DLD1 (cell line): Measurements from ENCODE around the gene IRAK2.
"Not testable (repeated sequence)": the region's sequence is repeated elsewhere in the genome, so short reads cannot be mapped to it uniquely, and the experiment has no call there.

Source experiments
- in situ Hi-C: cut with HindIII; loops from 2 replicates; pipeline ENCODE4 v1.10.0; 2017; ENCODE audit warnings: low sequenced_read_pairs

The IRAK2 gene

DNA sequence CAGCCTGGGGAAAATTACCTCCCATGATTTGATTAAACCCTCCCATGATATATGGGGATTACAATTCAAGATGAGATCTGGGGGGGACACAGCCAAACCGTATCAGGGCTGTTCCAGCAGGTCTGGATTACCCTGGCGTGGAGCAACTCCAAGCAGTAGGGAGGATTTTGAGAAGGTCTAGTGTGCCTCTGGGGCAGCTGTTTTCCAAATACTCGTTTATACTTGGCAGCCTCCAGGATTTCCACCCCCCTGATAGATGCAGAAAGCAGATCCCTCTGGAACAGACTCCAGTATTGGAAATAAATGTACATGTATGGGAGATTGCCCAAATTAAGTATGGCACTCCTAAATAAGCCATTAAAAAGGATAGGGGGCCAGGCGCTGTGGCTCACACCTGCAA, 7.7 kb upstream of the IRAK2 start:
- in situ Hi-C loops, result no loop called here

DNA sequence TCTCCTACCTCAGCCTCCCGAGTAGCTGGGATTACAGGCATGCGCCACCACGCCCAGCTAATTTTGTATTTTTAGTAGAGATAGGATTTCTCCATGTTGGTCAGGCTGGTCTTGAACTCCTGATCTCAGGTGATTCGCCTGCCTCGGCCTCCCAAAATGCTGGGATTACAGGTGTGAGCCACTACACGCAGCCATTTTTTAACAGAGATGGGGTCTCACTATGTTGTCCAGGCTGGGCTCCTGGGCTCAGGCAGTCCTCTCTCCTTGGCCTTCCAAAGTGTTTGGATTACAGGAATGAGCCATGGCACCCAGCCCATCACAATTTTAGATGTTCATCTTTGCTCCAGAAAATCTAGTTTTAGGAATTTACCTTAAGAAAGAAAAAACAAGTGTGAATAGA, 6.2 kb upstream of the IRAK2 start:
- in situ Hi-C loops, result not testable (repeated sequence)

DNA sequence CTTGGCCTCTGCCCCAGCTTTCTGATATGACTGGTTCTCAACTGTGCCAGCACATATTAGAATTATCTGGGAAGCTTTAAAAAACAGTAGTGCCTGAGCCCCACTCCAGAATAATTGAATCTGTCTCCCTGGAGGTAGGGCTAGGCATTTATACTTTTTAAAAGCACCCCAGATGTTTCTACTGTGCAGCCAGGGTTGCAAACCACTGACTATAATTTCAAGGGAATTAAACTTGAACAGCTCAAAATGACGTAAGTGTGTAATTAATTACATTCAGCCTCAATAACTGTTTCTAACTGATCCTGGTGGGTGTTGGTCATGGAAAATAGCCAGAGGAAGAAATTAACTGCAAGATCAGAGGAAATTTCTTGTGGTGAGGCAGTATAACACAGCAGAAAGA, 4.4 kb upstream of the IRAK2 start:
- in situ Hi-C loops, result loop anchor here (5.0 kb wide), 1 partner anchor 102 kb away; no protein-coding TSS in a partner anchor

DNA sequence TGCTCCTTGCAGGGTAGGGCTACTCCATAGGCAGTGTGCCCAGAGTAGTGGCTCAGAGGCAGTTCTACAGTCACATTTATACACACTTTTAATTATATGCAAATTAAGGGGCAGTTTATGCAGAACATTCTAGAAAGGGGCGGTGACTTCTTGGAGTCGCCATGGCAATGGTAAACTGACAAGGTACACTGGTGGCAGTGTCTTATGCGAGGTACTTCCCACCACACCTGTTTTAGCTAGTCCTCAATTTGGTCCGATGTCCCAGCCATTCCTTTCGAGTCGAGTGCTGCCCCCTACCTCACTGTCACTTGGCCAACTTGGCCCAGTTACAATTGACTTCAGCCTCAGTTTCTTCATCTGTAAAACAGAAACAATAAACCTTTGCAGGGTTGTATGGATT, 3.8 kb upstream of the IRAK2 start:
- in situ Hi-C loops, result loop anchor here (5.0 kb wide), 1 partner anchor 101 kb away; no protein-coding TSS in a partner anchor

DNA sequence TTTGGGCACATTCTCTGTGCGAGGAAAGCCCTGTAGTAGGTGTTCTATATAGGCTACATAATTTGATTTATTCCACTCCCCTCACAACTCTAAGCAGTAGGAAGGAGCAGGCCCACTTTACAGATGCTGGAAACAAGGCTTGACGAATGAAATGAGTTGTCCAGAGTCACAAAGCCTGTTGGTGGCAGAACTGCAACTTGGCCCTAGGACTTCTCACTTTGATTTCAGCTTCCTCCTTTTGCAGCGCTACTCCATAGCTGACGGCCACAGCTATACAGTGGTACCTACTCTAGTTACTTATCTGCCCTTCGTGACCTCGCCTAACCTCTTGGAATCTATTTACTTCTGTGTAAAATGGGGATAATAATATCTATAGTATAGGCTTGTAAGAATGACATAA, 2.5 kb upstream of the IRAK2 start:
- in situ Hi-C loops, result loop anchor here (5.0 kb wide), 1 partner anchor 100 kb away; no protein-coding TSS in a partner anchor

DNA sequence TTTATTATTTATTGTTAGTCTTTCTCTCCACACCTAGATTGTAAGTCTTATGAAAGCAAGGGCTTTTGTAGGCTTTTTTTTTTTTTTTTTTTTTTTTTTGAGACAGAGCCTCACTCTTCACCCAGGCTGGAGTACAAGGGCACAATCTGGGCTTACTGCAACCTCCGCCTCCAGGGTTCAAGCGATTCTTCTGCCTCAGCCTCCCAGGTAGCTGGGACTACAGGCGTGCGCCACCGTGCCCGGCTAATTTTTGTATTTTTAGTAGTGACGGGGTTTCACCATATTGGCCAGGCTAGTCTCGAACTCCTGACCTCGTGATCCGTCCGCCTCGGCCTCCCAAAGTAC, 546 bp upstream of the IRAK2 start:
- in situ Hi-C loops, result loop anchor here (5.0 kb wide), 1 partner anchor 98 kb away; no protein-coding TSS in a partner anchor

DNA sequence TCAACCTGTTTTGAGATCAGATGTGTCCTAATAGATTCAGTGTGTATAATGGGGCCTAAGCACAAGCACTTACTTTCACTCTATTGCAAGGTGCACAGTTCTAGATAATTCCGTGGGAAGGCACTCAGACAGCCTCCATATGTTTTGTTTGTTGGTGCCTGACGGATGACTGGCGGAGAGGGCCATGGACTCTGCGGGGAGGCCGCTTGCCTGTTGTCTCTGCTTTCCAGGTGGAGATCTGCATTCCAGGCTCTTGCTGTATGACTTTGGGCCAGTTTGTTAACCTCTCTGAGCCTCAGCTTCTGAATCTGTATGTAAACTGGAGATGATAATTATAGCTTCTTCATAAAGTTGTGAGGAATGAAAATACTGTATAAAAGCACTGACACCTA, 1.5 kb downstream of the IRAK2 start:
- in situ Hi-C loops, result no loop called here

DNA sequence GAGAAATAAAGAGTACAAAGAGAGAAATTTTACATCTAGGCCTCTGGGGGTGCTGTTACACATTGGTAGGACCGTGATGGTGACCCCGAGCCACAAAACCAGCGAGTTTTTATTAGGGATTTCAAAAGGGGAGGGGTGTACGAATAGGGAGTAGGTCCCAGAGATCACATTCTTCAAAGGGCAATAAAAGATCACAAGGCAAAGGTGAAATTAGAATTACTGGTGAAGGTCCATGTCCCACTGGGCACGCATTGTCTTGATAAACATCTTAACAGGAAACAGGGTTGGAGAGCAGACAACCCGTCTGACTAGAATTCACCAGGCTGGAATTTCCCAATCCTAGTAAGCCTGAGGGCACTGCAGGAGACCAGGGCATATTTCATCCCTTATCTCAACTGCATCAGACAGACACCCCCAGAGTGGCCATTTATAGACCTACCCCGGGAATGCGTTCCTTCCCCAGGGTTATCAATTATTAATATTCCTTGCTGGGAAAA, 4.3 kb downstream of the IRAK2 start:
- in situ Hi-C loops, result no loop called here

DNA sequence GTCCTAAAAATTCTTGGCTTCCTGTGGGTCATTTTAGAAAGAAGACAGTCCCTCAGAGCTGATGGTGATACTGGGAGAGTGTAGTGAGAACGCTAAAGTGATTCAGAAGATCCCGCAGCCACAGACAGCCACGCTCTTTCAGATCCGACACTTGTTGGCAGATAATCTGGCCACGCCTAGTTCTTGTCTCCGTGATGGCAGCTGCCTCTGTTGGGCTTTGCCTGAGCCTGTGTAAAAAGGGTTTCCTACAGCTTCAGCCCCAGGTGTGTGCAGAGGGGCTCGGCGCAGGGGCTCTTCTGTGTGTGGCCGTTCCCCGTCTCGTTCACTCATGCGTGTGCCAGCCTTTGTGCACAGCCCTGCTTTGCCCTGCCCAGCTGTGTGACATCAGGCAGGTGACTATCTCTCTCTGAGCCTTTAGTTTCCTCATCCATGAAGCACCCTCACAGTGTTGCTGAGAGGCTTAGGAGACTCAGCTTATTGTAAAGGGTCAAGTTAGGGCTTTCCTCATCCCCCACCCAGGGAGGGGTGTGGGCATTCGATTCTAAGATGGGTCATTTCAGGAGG, 6.3 kb downstream of the IRAK2 start:
- in situ Hi-C loops, result no loop called here

DNA sequence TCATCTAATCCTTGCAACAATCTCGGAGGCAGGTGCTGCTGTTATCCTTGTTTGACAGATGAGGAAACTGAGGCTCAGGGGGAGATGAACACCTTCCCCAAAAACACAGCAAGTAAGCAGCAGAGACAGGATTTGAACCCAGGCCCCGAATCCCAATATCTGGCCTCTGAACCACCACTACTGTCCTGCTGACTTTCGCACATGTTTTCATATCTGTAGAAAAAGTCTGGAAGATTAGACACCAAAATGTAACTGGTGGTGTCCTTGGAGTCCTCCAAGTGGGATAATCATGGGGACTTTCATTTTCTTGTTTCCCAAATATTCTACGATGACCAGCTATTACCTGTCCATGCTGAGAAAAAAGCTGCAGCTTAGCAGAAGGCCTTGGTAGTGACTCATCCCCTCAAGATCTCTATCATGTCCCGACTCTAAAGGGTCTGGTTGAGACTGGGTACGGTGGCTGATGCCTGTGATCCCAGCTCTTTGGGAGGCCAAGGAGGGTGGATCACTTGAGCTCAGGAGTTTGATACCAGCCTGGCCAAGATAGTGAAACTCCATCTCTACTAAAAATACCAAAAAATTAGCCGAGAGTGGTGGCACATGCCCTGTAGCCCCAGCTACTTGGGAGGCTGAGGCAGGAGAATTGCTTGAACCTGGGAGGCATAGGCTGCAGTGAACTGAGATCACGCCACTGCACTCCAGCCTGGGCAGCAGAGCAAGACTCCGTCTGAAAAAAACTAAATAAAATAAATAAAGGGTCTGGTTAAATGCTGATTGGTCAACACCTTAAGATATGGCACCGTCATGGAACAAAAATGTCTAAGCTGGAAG, 8.6 kb downstream of the IRAK2 start:
- in situ Hi-C loops, result no loop called here

DNA sequence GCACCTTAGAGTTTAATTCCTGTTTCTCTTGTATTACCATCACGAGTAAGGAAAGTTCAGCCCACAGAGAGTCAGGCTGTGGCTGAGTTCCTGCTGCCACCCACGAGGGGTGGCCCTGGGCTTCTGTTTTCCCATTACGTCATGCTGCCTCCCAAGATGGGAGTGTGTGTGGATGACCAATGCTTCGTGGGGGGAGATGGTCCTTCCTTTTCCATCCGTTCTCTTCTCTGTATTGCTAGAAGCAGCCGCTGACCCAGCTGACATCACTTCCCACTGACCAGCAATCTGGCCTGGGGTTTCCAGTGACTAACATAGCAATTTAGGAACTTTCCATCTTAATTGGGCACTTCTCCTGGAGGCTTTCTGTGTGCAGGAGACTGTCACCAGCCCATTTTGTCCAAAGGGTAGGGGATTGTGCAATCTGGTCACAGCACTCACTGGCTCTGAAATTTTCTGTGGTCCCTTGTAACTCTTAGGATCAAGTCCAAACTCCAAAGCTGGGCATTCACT, 9.3 kb downstream of the IRAK2 start:
- in situ Hi-C loops, result no loop called here

DNA sequence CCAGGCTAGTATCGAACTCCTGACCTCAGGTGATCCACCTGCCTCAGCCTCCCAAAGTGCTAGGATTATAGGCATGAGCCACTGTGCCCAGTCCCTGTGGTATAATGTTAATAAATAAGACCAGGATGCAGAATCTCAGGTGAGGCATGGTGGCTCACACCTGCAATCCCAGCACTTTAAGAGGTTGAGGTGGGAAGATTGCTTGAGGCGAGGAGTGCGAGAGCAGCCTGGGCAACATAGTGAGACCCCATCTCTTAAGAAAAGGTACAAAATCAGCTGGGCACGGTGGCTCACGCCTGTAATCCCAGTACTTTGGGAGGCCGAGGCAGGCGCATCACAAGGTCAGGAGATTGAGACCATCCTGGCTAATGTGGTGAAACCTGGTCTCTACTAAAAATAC, 10.6 kb downstream of the IRAK2 start:
- in situ Hi-C loops, result not testable (repeated sequence)

DNA sequence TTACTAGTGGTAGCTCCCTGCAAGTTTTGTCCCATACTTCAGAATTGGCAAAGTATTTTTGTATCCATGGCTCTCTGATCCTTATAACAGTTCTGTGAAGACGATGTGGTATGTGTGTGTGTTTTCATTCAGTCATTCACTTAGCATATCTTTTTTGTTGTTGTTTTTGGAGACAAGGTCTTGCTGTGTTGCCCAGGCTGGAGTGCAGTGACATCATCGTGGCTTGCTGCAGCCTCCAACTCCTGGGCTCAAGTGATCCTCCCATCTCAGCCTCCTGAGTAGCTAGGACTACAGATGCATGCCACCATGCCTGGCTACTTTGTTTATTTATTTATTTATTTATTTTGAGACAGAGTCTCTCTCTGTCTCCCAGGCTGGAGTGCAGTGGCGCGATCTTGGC, 11.4 kb downstream of the IRAK2 start:
- in situ Hi-C loops, result not testable (repeated sequence)

DNA sequence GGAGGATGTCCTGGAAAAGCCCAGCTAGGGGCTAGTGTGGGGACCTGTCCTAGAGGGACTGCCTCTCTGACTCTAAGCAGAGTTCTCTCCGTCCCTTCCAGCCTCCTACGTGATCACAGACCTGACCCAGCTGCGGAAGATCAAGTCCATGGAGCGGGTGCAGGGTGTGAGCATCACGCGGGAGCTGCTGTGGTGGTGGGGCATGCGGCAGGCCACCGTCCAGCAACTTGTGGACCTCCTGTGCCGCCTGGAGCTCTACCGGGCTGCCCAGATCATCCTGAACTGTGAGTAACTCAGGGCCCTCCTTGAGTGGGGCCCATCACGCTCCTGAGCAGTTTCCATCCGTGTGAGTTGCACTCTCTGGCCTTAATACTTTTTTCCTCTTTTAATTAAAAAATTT, 13.0 kb downstream of the IRAK2 start:
- in situ Hi-C loops, result no loop called here

DNA sequence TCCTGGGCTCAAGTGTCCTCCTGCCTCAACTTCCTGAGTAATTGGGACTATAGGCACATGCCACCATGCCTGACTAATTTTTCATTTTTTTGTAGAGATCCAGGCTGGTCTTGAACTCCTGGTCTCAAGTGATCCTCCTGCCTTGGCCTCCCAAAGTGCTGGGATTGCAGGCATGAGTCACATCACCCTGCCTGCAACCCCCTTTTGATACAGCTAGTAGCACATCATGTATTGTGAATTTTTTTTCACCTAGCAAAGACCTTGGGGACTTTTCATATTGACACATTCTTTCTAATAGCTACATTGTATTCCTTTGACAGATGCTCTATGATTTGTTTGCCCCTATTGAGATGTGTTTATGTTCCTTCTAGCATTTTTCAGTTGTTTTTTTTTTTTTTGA, 14.2 kb downstream of the IRAK2 start:
- in situ Hi-C loops, result no loop called here

DNA sequence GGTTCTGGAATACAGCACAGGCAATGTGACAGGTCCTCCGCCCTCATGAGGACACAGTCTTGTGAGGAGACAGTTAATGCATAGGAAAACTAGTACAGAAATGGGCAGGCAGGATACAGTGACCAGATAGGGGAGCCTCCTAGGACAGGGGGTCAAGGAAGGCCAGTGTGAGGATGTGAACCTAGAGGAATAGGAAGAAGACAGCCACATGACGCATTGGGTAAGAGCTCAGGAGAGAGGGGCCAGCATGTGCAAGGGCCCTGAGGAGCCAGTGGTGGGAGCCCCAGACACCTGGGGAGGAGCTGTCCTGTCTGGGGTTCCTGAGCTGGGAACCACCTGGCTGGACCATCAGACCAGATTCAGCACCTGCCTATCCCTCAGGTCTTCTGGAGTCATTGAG, 15.6 kb downstream of the IRAK2 start:
- in situ Hi-C loops, result no loop called here

DNA sequence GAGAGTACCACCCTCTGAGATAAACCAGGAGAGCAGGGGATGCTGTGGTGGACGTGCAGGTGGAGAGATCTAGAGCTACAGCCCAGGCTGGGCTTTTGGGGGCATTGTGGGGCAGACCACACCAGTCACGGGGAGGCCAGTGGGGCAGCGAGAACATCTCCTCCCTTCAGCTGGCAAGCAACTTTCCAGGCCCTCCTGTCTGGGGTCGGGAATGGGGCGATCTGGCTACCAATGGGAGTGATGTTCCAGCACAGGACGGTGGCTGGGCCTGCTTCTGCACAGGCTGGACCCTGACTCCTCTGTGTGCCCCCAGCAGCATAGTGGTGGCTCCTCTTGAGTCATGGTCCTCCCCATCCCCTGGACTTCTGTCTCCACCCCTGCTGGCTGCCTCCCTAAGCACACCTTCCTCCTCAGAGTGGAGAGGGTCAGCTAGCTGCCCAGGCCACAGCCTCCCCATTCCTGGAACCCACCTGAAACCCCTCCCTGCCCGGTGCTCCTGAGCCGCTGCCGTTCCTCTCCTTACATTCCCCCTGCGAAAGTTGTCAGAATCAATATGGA, 16.1 kb downstream of the IRAK2 start:
- in situ Hi-C loops, result no loop called here

DNA sequence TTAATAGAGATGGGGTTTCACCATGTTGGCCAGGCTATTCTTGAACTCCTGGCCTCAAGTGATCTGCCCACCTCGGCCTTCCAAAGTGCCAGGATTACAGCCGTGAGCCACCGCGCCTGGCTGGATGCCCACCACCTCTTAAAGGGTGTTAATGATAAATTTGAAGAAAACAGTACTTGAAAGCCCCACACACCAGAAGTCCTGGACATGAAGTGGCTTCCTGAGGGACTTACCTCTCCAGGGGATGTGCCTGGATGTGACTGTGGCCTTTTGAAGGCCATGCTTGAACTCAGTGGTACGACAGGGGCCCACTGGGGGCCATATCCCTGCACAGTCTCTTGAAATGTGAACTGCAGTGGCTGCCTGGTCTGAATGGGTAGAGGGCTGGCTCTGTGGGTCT, 18.2 kb downstream of the IRAK2 start:
- in situ Hi-C loops, result no loop called here

DNA sequence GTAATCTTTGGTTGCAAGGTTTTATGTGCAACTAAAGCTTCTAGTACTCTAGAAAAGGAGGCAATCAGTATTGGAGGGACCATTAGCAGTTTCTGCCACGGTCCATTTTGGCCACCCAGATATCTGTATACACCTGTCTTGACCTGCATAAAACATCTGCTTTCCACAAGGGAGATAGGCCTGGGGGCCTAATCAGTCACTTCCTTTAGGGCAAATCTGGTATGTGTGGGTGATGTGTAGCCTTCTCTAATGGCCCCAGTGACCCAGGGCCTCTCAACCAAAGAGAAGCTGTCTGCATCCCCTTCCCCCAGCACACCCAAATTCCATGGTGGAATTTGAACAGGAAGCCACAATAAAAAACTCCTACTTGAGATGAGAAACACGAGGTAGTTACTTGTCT, 19.5 kb downstream of the IRAK2 start:
- in situ Hi-C loops, result no loop called here

DNA sequence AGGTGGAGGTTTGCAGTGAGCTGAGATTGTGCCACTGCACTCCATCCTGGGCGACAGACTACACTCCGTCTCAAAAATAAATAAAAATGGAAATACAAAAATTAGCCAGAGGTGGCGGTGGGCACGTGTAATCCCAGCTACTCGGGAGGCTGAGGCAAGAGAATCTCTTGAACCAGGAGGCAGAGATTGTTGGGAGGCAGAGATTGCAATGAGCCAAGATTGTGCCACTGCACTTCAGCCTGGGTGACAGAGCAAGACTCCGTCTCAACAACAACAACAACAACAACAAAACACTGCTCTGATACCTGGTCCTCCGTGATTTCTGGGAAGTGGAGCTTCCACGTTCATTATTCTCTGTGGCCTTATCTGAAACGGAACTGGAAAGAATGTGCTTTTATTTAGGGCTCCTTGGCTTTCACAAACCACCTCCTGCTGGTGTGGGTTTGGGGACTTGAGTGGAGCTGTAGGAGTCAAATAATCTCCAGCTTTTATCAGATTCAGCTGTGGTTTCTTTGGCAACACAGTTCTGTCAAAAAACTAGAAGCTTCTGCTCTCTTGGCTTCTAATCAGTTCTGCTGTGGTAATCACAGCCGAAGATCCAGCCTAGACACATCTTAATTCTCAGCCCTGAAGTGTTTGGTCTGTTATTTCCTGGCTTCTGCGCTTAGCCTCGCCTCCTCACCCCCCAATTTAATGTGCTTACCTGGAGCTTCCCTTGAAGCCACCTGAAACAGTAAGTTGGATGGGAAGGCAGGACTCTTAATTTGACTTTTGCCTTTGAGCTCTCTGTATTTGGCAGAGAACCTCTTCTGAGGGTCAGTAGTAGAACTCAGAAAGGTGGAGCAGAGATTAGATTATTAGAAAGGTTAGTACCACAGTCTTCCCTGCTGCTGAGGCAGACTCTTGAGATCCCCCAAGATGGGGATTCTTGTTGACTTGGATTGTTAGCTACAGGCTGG, 21.4 kb downstream of the IRAK2 start:
- in situ Hi-C loops, result no loop called here
